ENCODE results near the gene FOXO3.

GRCh38 chr6:108588586-108588985, 27.9 kb downstream of the FOXO3 start:
- TF ChIP-seq, protein P1, sequence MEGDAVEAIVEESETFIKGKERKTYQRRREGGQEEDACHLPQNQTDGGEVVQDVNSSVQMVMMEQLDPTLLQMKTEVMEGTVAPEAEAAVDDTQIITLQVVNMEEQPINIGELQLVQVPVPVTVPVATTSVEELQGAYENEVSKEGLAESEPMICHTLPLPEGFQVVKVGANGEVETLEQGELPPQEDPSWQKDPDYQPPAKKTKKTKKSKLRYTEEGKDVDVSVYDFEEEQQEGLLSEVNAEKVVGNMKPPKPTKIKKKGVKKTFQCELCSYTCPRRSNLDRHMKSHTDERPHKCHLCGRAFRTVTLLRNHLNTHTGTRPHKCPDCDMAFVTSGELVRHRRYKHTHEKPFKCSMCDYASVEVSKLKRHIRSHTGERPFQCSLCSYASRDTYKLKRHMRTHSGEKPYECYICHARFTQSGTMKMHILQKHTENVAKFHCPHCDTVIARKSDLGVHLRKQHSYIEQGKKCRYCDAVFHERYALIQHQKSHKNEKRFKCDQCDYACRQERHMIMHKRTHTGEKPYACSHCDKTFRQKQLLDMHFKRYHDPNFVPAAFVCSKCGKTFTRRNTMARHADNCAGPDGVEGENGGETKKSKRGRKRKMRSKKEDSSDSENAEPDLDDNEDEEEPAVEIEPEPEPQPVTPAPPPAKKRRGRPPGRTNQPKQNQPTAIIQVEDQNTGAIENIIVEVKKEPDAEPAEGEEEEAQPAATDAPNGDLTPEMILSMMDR (IDR thresholded peaks at IDR 0.05) = no peak
- no peak for TF ChIP-seq POLR2A (IDR thresholded peaks at IDR 0.05)

Data from right lobe of liver (tissue), 4 donors.